Measurements from ENCODE around the gene DNAH1.

DNAH1 gene

GRCh38 chr3:52294320-52295150 is 21.6 kb upstream of the DNAH1 start:
- Histone ChIP-seq H3K4me1 (no peaks in the 10 kb centered on the region), H3K27me3 (ENCODE audit: low read depth) (peaks cover 5% of the 10 kb centered on the region), H3K9me3 (no peaks in the 10 kb centered on the region), H3K36me3 (replicated peaks) (no peaks in the 10 kb centered on the region), H3K4me3 (no peak overlapping the region)
- in situ Hi-C loops (cut with MboI; ENCODE audit: low sequenced_read_pairs) = no loop called here
- DNase-seq (ENCODE audit: low spot score in 2 of 2) = no peak

GRCh38 chr3:52295671-52296208 is 20.4 kb upstream of the DNAH1 start:
- no peaks in the 10 kb centered on the region for H3K4me1 ChIP-seq
- H3K36me3 ChIP-seq (replicated peaks) = no peaks in the 10 kb centered on the region
- no peaks in the 10 kb centered on the region for H3K9me3 ChIP-seq
- in situ Hi-C loops (cut with MboI; ENCODE audit: low sequenced_read_pairs) = no loop called here
- H3K4me3 ChIP-seq = no peak overlapping the region
- no peak for DNase-seq (ENCODE audit: low spot score in 2 of 2)
- H3K27me3 ChIP-seq (ENCODE audit: low read depth) = peaks cover 11% of the 10 kb centered on the region

- Histone ChIP-seq H3K4me1 (no peaks in the 10 kb centered on the region), H3K9me3 (no peaks in the 10 kb centered on the region), H3K27me3 (ENCODE audit: low read depth) (peaks cover 11% of the 10 kb centered on the region), H3K36me3 (replicated peaks) (no peaks in the 10 kb centered on the region), H3K4me3 (no peak overlapping the region)
- in situ Hi-C loops (cut with MboI; ENCODE audit: low sequenced_read_pairs) = no loop called here
- DNase-seq (ENCODE audit: low spot score in 2 of 2) = no peak
These were observed 18.6 kb upstream of the DNAH1 start for GRCh38 chr3:52297242-52298148.

GRCh38 chr3:52298149-52299098 is 17.7 kb upstream of the DNAH1 start:
- Histone ChIP-seq H3K4me3 (no peak overlapping the region), H3K36me3 (replicated peaks) (no peaks in the 10 kb centered on the region), H3K9me3 (no peaks in the 10 kb centered on the region), H3K27me3 (ENCODE audit: low read depth) (peaks cover 11% of the 10 kb centered on the region), H3K4me1 (no peaks in the 10 kb centered on the region)
- in situ Hi-C loops (cut with MboI; ENCODE audit: low sequenced_read_pairs) = no loop called here
- no peak for DNase-seq (ENCODE audit: low spot score in 2 of 2)

- in situ Hi-C loops (cut with MboI; ENCODE audit: low sequenced_read_pairs) = no loop called here
These were observed 16.8 kb upstream of the DNAH1 start for GRCh38 chr3:52299247-52299878.

GRCh38 chr3:52299879-52300611 is 16.1 kb upstream of the DNAH1 start:
- no peak for DNase-seq (ENCODE audit: low spot score in 2 of 2)

More at GRCh38 chr3:52299247-52299878, 16.8 kb upstream of the DNAH1 start:
- H3K27me3 ChIP-seq (ENCODE audit: low read depth) = peaks cover 11% of the 10 kb centered on the region
- H3K4me3 ChIP-seq = no peak overlapping the region
- H3K36me3 ChIP-seq (replicated peaks) = no peaks in the 10 kb centered on the region
- no peak for DNase-seq (ENCODE audit: low spot score in 2 of 2)
- no peaks in the 10 kb centered on the region for H3K9me3 ChIP-seq
- no peaks in the 10 kb centered on the region for H3K4me1 ChIP-seq

GRCh38 chr3:52302426-52303145 is 13.5 kb upstream of the DNAH1 start:
- Histone ChIP-seq H3K27me3 (ENCODE audit: low read depth) (peaks cover 11% of the 10 kb centered on the region), H3K4me1 (no peaks in the 10 kb centered on the region)

More at GRCh38 chr3:52299879-52300611, 16.1 kb upstream of the DNAH1 start:
- in situ Hi-C loops (cut with MboI; ENCODE audit: low sequenced_read_pairs) = no loop called here
- Histone ChIP-seq H3K36me3 (replicated peaks) (no peaks in the 10 kb centered on the region), H3K4me3 (no peak overlapping the region), H3K9me3 (no peaks in the 10 kb centered on the region), H3K4me1 (no peaks in the 10 kb centered on the region), H3K27me3 (ENCODE audit: low read depth) (peaks cover 11% of the 10 kb centered on the region)

GRCh38 chr3:52303811-52304210 is 12.3 kb upstream of the DNAH1 start:
- Histone ChIP-seq H3K36me3 (replicated peaks) (no peaks in the 10 kb centered on the region), H3K4me1 (no peaks in the 10 kb centered on the region), H3K27me3 (ENCODE audit: low read depth) (peaks cover 11% of the 10 kb centered on the region), H3K4me3 (no peak overlapping the region), H3K9me3 (no peaks in the 10 kb centered on the region)
- DNase-seq (ENCODE audit: low spot score in 2 of 2) = no peak
- in situ Hi-C loops (cut with MboI; ENCODE audit: low sequenced_read_pairs) = no loop called here

More at GRCh38 chr3:52302426-52303145, 13.5 kb upstream of the DNAH1 start:
- no peaks in the 10 kb centered on the region for H3K9me3 ChIP-seq
- no peak overlapping the region for H3K4me3 ChIP-seq
- H3K36me3 ChIP-seq (replicated peaks) = no peaks in the 10 kb centered on the region
- no peak for DNase-seq (ENCODE audit: low spot score in 2 of 2)
- in situ Hi-C loops (cut with MboI; ENCODE audit: low sequenced_read_pairs) = no loop called here

GRCh38 chr3:52305926-52306325 is 10.2 kb upstream of the DNAH1 start:
- Histone ChIP-seq H3K4me1 (no peaks in the 10 kb centered on the region), H3K36me3 (replicated peaks) (no peaks in the 10 kb centered on the region), H3K4me3 (no peak overlapping the region), H3K9me3 (no peaks in the 10 kb centered on the region), H3K27me3 (ENCODE audit: low read depth) (no peaks in the 10 kb centered on the region)
- in situ Hi-C loops (cut with MboI; ENCODE audit: low sequenced_read_pairs) = no loop called here
- DNase-seq (ENCODE audit: low spot score in 2 of 2) = no peak

- in situ Hi-C loops (cut with MboI; ENCODE audit: low sequenced_read_pairs) = no loop called here
- no peaks in the 10 kb centered on the region for H3K9me3 ChIP-seq
These were observed 9.1 kb upstream of the DNAH1 start for GRCh38 chr3:52306978-52307377.

GRCh38 chr3:52308308-52308707 is 7.8 kb upstream of the DNAH1 start:
- H3K27me3 ChIP-seq (ENCODE audit: low read depth) = no peaks in the 10 kb centered on the region
- in situ Hi-C loops (cut with MboI; ENCODE audit: low sequenced_read_pairs) = no loop called here
- H3K4me1 ChIP-seq = no peaks in the 10 kb centered on the region
- H3K36me3 ChIP-seq (replicated peaks) = no peaks in the 10 kb centered on the region
- H3K4me3 ChIP-seq = no peak overlapping the region
- H3K9me3 ChIP-seq = no peaks in the 10 kb centered on the region
- DNase-seq (ENCODE audit: low spot score in 2 of 2) = no peak

More at GRCh38 chr3:52306978-52307377, 9.1 kb upstream of the DNAH1 start:
- no peak overlapping the region for H3K4me3 ChIP-seq
- H3K36me3 ChIP-seq (replicated peaks) = no peaks in the 10 kb centered on the region
- no peaks in the 10 kb centered on the region for H3K27me3 ChIP-seq (ENCODE audit: low read depth)
- H3K4me1 ChIP-seq = no peaks in the 10 kb centered on the region
- DNase-seq (ENCODE audit: low spot score in 2 of 2) = no peak

Measured in HAP-1 (cell line).